Prostate gland (tissue), 2 donors: ENCODE results near the gene NARS2. TPM values are rescaled to one million over a fixed set of nuclear protein-coding genes. Genes with fewer than 3 reads are reported as not detected.

Experiments used
- DNase-seq: peaks from one replicate; pipeline ENCODE4 v3.0.0-alpha.2; 2019; ENCODE audit warnings: low spot score
- H3K27ac ChIP-seq, 2 donors: fragments of 200-600 bp; sonication (generic); 2 replicates each; pipeline ENCODE4 v1.5.1; 2017 to 2019
- H3K27me3 ChIP-seq: fragments of 200-600 bp; sonication (generic); replicated peaks from 2 replicates; pipeline ENCODE4 v1.5.1; 2019; ENCODE audit not compliant: insufficient read depth
- H3K36me3 ChIP-seq, 2 donors: fragments of 200-600 bp; sonication (generic); 1 replicate in 1 of 2; 2 replicates in 1 of 2; pipeline versions ENCODE4 v1.5.1 to v1.8.1; 2017 to 2019
- H3K4me1 ChIP-seq: fragments of 200-600 bp; sonication (generic); replicated peaks from 2 replicates; pipeline ENCODE4 v1.5.1; 2019
- H3K4me3 ChIP-seq, 2 donors: fragments of 200-600 bp; sonication (generic); 2 replicates each; pipeline ENCODE4 v1.5.1; 2017 to 2019
- H3K9me3 ChIP-seq: fragments of 200-600 bp; sonication (generic); 2 replicates; pipeline ENCODE4 v1.5.1; 2017
- POLR2A ChIP-seq: fragments of 450-650 bp; IDR thresholded peaks from one replicate; pipeline ENCODE4 v1.6.1; 2016; ENCODE audit warnings: antibody characterized with exemption, mild to moderate bottlenecking
- POLR2AphosphoS5 ChIP-seq: sonication (generic); formaldehyde crosslinking; IDR thresholded peaks from one replicate; pipeline ENCODE4 v1.6.1; 2017; ENCODE audit warnings: antibody characterized with exemption
- WGBS: methylation state at CpG from one replicate; pipeline ENCODE4 v1.1.5; 2018; 5-methylcytosine and 5-hydroxymethylcytosine counted together
- intact Hi-C: fragments of 100-400 bp; cut with DNase I; formaldehyde crosslinking; loops from one replicate; pipeline ENCODE4 v1.14.2; 2022
- total RNA-seq, 2 donors: library from RNA; depleted of rRNA; stranded (reverse); fragments of >200 nt; gene quantifications; one replicate each; pipeline ENCODE4 v1.1.0, GENCODE V29; 2016
- TF ChIP-seq, protein P1 (sequence below), 4 experiments: fragments of 200-600 bp in 2 of 4; fragments of 450-650 bp in 2 of 4; sonication (generic) in 2 of 4; IDR thresholded peaks; 1 replicate in 3 of 4; 2 replicates in 1 of 4; pipeline ENCODE4 v1.5.1; 2016 to 2019; ENCODE audit warnings: antibody characterized with exemption in 4 of 4, mild to moderate bottlenecking in 2 of 4, moderate library complexity in 2 of 4

Gene NARS2
- total RNA-seq, 2 donors from 2014 or later, result 21.8 to 25.2 TPM

DNA sequence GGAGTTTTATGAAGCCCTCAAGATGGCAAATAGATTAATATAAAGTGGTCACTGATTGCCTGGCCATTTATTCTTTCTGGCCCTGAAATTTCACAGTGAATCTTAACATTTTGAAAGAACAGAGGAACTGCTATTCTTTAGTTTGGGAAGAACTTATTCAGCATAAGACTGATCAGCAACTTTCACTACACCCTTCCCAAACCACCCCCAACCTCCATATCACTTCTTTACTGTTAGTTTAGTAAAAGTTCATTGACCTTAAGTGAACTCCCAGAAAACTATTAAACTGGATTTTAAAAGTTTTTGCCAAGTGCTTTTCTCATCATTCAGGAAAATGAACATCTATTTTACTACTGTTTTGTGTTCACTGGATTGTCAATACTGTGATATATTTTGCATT lies 77.4 kb downstream of the NARS2 start:
- no peak overlapping the region for H3K4me3 ChIP-seq
- H3K27ac ChIP-seq, result no peak overlapping the region
- no peaks in the 10 kb centered on the region for H3K9me3 ChIP-seq
- H3K4me1 ChIP-seq, result no peaks in the 10 kb centered on the region
- no peak for DNase-seq
- no peaks in the 10 kb centered on the region for H3K36me3 ChIP-seq
- TF ChIP-seq, protein P1, sequence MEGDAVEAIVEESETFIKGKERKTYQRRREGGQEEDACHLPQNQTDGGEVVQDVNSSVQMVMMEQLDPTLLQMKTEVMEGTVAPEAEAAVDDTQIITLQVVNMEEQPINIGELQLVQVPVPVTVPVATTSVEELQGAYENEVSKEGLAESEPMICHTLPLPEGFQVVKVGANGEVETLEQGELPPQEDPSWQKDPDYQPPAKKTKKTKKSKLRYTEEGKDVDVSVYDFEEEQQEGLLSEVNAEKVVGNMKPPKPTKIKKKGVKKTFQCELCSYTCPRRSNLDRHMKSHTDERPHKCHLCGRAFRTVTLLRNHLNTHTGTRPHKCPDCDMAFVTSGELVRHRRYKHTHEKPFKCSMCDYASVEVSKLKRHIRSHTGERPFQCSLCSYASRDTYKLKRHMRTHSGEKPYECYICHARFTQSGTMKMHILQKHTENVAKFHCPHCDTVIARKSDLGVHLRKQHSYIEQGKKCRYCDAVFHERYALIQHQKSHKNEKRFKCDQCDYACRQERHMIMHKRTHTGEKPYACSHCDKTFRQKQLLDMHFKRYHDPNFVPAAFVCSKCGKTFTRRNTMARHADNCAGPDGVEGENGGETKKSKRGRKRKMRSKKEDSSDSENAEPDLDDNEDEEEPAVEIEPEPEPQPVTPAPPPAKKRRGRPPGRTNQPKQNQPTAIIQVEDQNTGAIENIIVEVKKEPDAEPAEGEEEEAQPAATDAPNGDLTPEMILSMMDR (IDR thresholded peaks at IDR 0.05), result no peak
- TF ChIP-seq POLR2A (no peak), POLR2AphosphoS5 (no peak)
- H3K27me3 ChIP-seq, result no peaks in the 10 kb centered on the region
- intact Hi-C loops, result no loop called here

DNA sequence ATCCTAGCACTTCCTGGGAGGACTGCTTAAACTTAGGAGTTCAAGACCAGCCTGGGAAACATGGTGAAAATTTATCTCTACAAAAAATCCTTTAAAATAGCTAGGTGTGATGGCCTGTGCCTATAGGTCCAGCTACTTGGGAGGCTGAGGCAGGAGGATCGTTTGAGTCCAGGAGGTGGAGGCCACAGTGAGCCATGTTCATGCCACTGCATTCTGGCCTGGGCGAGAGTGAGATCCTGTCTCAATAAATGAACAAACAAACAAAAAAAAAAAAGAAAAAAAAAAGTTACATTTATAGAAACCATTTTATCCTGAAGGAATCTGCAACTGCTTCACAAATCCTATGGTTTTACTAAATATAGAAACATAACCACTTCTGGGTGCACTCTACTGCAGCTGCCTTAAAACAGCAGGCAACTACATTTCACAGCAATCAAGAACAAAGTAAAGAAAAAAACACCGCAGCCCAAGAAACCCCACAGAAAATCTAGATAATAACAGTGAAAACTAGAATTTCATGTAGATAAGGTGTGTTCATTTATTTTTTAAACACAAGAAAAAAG lies 81.2 kb downstream of the NARS2 start:
- TF ChIP-seq POLR2A (no peak), POLR2AphosphoS5 (no peak)
- TF ChIP-seq, protein P1 (IDR thresholded peaks at IDR 0.05), result no peak
- DNase-seq, result no peak
- Histone ChIP-seq H3K27ac (no peak overlapping the region), H3K27me3 (no peaks in the 10 kb centered on the region), H3K4me1 (no peaks in the 10 kb centered on the region), H3K4me3 (no peak overlapping the region), H3K9me3 (no peaks in the 10 kb centered on the region), H3K36me3 (no peaks in the 10 kb centered on the region)
- intact Hi-C loops, result no loop called here
- 95% methylated on average over 3 of the region's 3 CpGs for WGBS

DNA sequence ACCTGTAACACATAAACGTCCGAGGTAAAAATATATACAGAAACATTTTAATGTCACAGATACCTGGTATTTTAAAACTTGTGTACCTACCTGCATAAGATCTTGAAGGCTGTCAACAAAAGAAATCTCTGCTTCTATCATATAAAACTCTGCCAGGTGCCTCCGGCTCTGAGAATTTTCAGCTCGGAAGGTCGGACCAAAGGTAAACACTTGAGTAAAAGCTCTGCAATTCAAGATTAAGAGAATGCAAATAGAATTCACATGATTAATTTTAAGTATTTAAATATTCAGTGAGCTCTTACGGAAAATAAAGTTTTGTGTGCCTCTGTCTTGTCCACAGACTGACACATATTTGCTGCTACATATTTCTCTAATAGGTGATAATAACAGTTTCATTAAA lies 81.7 kb downstream of the NARS2 start:
- no peaks in the 10 kb centered on the region for H3K27me3 ChIP-seq
- intact Hi-C loops, result no loop called here
- no peak for DNase-seq
- H3K36me3 ChIP-seq, result no peaks in the 10 kb centered on the region
- no peaks in the 10 kb centered on the region for H3K4me1 ChIP-seq
- TF ChIP-seq POLR2AphosphoS5 (no peak), POLR2A (no peak)
- TF ChIP-seq, protein P1 (IDR thresholded peaks at IDR 0.05), result no peak
- no peak overlapping the region for H3K4me3 ChIP-seq
- WGBS, result 72% methylated on average over 6 of the region's 6 CpGs
- H3K27ac ChIP-seq, result no peak overlapping the region
- no peaks in the 10 kb centered on the region for H3K9me3 ChIP-seq

DNA sequence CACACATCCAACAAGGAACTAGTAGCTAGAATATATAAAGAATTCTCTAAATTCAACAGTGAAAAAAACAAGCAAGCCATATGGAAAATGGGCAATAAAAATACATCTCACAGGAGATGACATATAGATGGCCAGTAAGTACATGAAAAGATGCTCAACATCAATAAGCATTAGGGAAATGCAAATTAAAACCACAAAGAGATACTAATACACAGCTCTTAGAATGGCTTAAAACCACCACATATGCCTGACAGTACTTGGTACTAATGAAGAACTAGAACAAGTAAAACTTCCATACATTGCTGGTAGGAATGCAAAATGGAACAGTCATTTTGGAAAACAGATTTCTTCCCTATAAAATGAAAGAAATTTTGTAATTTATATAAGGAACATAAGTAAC lies 85.5 kb downstream of the NARS2 start:
- intact Hi-C loops, result no loop called here
- no peak overlapping the region for H3K27ac ChIP-seq
- no peak for TF ChIP-seq POLR2A
- no peak for TF ChIP-seq POLR2AphosphoS5
- TF ChIP-seq, protein P1 (IDR thresholded peaks at IDR 0.05), result no peak
- H3K4me3 ChIP-seq, result no peak overlapping the region
- H3K36me3 ChIP-seq, result no peaks in the 10 kb centered on the region
- H3K27me3 ChIP-seq, result no peaks in the 10 kb centered on the region
- H3K4me1 ChIP-seq, result no peaks in the 10 kb centered on the region
- no peak for DNase-seq
- no peaks in the 10 kb centered on the region for H3K9me3 ChIP-seq

DNA sequence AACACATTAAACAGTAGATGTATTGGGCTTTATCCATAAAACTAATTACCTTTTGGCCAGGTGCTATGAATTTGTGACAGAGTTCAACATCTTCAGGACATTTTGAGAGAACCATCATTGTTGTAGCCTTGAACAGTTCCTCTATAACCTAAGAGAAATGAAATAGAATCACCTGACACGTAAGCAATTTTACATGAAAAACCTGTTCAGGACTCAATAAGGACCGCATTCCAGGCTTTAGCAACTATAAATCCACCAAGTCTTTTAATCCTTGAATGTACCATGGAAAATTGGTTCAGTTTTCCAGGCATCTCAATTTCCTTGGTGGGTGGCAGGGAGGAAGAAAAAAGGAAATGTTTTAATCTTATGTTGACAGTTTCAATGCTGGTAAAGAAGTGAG lies 96.1 kb downstream of the NARS2 start:
- intact Hi-C loops, result no loop called here
- Histone ChIP-seq H3K4me1 (no peaks in the 10 kb centered on the region), H3K27me3 (no peaks in the 10 kb centered on the region), H3K27ac (no peak overlapping the region), H3K36me3 (no peaks in the 10 kb centered on the region), H3K4me3 (no peak overlapping the region), H3K9me3 (no peaks in the 10 kb centered on the region)
- TF ChIP-seq, protein P1 (IDR thresholded peaks at IDR 0.05), result no peak
- no peak for TF ChIP-seq POLR2A
- WGBS, result 89% methylated on average over 2 of the region's 2 CpGs
- DNase-seq, result no peak
